ENCODE data around the gene CLSTN3. TPM values are rescaled to one million over a fixed set of nuclear protein-coding genes. Genes with fewer than 3 reads are reported as not detected.

The CLSTN3 gene
- total and polyA plus RNA-seq, 4 donors: 30.8 to 74.2 (median 37.0) TPM

- no peak for DNase-seq
- WGBS, 2 donors: 93 to 94% methylated on average over 3 of the region's 3 CpGs
- ATAC-seq (ENCODE audit: insufficient read depth, low FRiP score): no peak
These were observed 76.5 kb downstream of the CLSTN3 start for GRCh38 chr12:7206691-7207090.

DNA sequence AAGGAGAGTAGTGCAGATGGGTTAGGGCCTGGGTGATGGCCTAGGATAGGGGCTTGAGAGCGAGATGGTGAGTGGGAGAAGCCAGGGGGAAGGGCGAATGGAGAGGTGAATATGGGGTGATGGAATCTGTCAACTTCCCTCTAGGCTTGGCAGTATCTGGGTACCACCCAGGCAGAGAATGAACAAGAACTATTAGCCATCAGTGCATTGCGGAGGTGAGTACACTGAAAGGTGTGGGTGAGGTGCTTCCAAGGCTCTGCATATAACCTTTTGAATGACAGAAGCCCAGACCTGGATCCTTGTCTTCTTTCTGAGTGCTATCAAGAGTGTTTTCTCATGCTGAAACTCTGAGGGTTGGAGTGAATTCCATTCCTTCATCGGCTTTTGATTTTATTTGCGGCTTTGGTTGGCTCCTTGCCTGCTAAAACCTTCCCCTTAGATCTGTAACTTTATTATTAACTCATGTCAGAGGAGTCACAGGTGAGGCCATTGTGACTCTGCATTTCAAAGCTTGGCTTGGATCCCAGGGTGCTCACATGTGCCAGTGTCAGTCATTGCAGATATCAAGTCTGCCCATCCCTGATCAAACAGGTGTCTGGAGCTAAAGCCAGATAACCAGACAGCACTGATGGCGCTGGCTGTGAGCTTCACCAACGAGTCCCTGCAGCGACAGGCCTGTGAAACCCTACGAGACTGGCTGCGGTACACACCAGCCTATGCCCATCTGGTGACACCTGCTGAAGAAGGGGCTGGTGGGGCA, 77.9 kb downstream of the CLSTN3 start:
- TF ChIP-seq, protein P1, sequence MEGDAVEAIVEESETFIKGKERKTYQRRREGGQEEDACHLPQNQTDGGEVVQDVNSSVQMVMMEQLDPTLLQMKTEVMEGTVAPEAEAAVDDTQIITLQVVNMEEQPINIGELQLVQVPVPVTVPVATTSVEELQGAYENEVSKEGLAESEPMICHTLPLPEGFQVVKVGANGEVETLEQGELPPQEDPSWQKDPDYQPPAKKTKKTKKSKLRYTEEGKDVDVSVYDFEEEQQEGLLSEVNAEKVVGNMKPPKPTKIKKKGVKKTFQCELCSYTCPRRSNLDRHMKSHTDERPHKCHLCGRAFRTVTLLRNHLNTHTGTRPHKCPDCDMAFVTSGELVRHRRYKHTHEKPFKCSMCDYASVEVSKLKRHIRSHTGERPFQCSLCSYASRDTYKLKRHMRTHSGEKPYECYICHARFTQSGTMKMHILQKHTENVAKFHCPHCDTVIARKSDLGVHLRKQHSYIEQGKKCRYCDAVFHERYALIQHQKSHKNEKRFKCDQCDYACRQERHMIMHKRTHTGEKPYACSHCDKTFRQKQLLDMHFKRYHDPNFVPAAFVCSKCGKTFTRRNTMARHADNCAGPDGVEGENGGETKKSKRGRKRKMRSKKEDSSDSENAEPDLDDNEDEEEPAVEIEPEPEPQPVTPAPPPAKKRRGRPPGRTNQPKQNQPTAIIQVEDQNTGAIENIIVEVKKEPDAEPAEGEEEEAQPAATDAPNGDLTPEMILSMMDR (IDR thresholded peaks at IDR 0.05; ENCODE audit: control extremely low read depth, extremely low read depth): no peak
- Histone ChIP-seq H3K36me3 (ENCODE audit: control insufficient read depth in 4 of 4, insufficient read depth in 4 of 4, low read length in 4 of 4) (peaks cover 37 to 53% (median 42%) of the 10 kb centered on the region in 4 donors), H3K27me3 (ENCODE audit: control insufficient read depth in 3 of 3, insufficient read depth in 3 of 3, low read length in 2 of 3) (no peaks in the 10 kb centered on the region), H3K9me3 (ENCODE audit: control insufficient read depth in 4 of 4, insufficient read depth in 3 of 4, low read length in 3 of 4) (peaks cover 0 to 13% (median 0%) of the 10 kb centered on the region in 4 donors), H3K9ac (ENCODE audit: insufficient read depth in 1 of 2, low read length in 2 of 2) (no peak overlapping the region), H3K4me3 (no peak overlapping the region), H3K27ac (ENCODE audit: low read depth in 1 of 2, low read length in 1 of 2) (no peak overlapping the region), H3K4me1 (ENCODE audit: control insufficient read depth in 5 of 5, insufficient read depth in 5 of 5, low read length in 5 of 5) (no peaks in the 10 kb centered on the region)
- WGBS, 2 donors: 90 to 95% methylated on average over 10 of the region's 10 CpGs
- DNase-seq: peak in 1 of 3 donors; percentile 11
- no peak for ATAC-seq (ENCODE audit: insufficient read depth, low FRiP score)

More at GRCh38 chr12:7206691-7207090, 76.5 kb downstream of the CLSTN3 start:
- Histone ChIP-seq H3K4me3 (no peak overlapping the region), H3K9me3 (ENCODE audit: control insufficient read depth in 4 of 4, insufficient read depth in 3 of 4, low read length in 3 of 4) (peaks cover 0 to 12% (median 0%) of the 10 kb centered on the region in 4 donors), H3K27me3 (ENCODE audit: control insufficient read depth in 3 of 3, insufficient read depth in 3 of 3, low read length in 2 of 3) (no peaks in the 10 kb centered on the region), H3K36me3 (ENCODE audit: control insufficient read depth in 4 of 4, insufficient read depth in 4 of 4, low read length in 4 of 4) (peaks cover 41 to 64% (median 51%) of the 10 kb centered on the region in 4 donors), H3K27ac (ENCODE audit: low read depth in 1 of 2, low read length in 1 of 2) (no peak overlapping the region), H3K9ac (ENCODE audit: insufficient read depth in 1 of 2, low read length in 2 of 2) (no peak overlapping the region), H3K4me1 (ENCODE audit: control insufficient read depth in 5 of 5, insufficient read depth in 5 of 5, low read length in 5 of 5) (no peaks in the 10 kb centered on the region)
- TF ChIP-seq, protein P1 (IDR thresholded peaks at IDR 0.05; ENCODE audit: control extremely low read depth, extremely low read depth): no peak

Small RNA genes within 50 kb of the gene (small RNA-seq; reads per million reads assigned to genes)
- not detected for gene RNU6-485P (ENCODE audit: low replicate concordance)

Other genes starting within 250 kb of the CLSTN3 start
- 10 to 100 TPM; 48.7 to 61.0 TPM for gene LRRC23, start 225.5 kb upstream of the CLSTN3 start, total RNA-seq
- 10 to 100 TPM; 29.6 to 35.5 TPM for gene LRRC23, start 225.5 kb upstream of the CLSTN3 start, polyA plus RNA-seq
- 10 to 100 TPM; 14.4 to 41.9 TPM for gene ENO2, start 215.8 kb upstream of the CLSTN3 start, total RNA-seq
- 10 to 100 TPM; 26.8 to 34.8 TPM for gene ENO2, start 215.8 kb upstream of the CLSTN3 start, polyA plus RNA-seq
- gene ATN1, start 202.4 kb upstream of the CLSTN3 start, total RNA-seq: 100 to 1,000 TPM in 1 of 2 donors, 10 to 100 TPM in 1; 72.1 to 113 TPM
- gene ATN1, start 202.4 kb upstream of the CLSTN3 start, polyA plus RNA-seq: 10 to 100 TPM; 63.5 to 87.5 TPM
- not detected for gene RNU7-1, start 186.6 kb upstream of the CLSTN3 start, total RNA-seq
- gene RNU7-1, start 186.6 kb upstream of the CLSTN3 start, polyA plus RNA-seq: not detected
- 100 to 1,000 TPM in 1 of 2 donors, 10 to 100 TPM in 1; 92.9 to 196 TPM for gene C12orf57, start 186.3 kb upstream of the CLSTN3 start, total RNA-seq
- 100 to 1,000 TPM; 370 to 437 TPM for gene C12orf57, start 186.3 kb upstream of the CLSTN3 start, polyA plus RNA-seq
- 100 to 1,000 TPM in 1 of 2 donors, 10 to 100 TPM in 1; 38.2 to 140 TPM for gene PTPN6, start 179.0 kb upstream of the CLSTN3 start, total RNA-seq
- gene PTPN6, start 179.0 kb upstream of the CLSTN3 start, polyA plus RNA-seq: 100 to 1,000 TPM; 201 to 222 TPM
- 100 to 1,000 TPM; 103 to 154 TPM for gene PHB2, start 159.7 kb upstream of the CLSTN3 start, total RNA-seq
- 100 to 1,000 TPM; 129 to 149 TPM for gene PHB2, start 159.7 kb upstream of the CLSTN3 start, polyA plus RNA-seq
- gene EMG1, start 159.5 kb upstream of the CLSTN3 start, total RNA-seq: 10 to 100 TPM; 25.2 to 56.3 TPM
- 10 to 100 TPM; 38.6 to 42.0 TPM for gene EMG1, start 159.5 kb upstream of the CLSTN3 start, polyA plus RNA-seq
- 10 to 100 TPM; 60.0 to 78.6 TPM for gene LPCAT3, start 111.9 kb upstream of the CLSTN3 start, total RNA-seq
- 10 to 100 TPM; 45.4 to 52.4 TPM for gene LPCAT3, start 111.9 kb upstream of the CLSTN3 start, polyA plus RNA-seq
- gene C1S, start 69.7 kb upstream of the CLSTN3 start, total RNA-seq: 100 to 1,000 TPM; 253 to 291 TPM
- 100 to 1,000 TPM; 148 to 252 TPM for gene C1S, start 69.7 kb upstream of the CLSTN3 start, polyA plus RNA-seq
- 100 to 1,000 TPM; 268 to 525 TPM for gene C1R, start 37.9 kb upstream of the CLSTN3 start, total RNA-seq
- gene C1R, start 37.9 kb upstream of the CLSTN3 start, polyA plus RNA-seq: 100 to 1,000 TPM; 416 to 452 TPM
- 100 to 1,000 TPM; 108 to 116 TPM for gene C1RL, start 21.2 kb upstream of the CLSTN3 start, total RNA-seq
- 10 to 100 TPM; 60.5 to 65.4 TPM for gene C1RL, start 21.2 kb upstream of the CLSTN3 start, polyA plus RNA-seq
- gene RBP5, start 1.5 kb upstream of the CLSTN3 start, total RNA-seq: 1 to 10 TPM; 1.9 to 2.7 TPM
- gene RBP5, start 1.5 kb upstream of the CLSTN3 start, polyA plus RNA-seq: 1 to 10 TPM; 2.0 to 3.3 TPM
- 10 to 100 TPM; 52.1 to 59.8 TPM for gene PEX5, start 59.3 kb downstream of the CLSTN3 start, total RNA-seq
- gene PEX5, start 59.3 kb downstream of the CLSTN3 start, polyA plus RNA-seq: 10 to 100 TPM; 19.8 to 34.8 TPM
- not detected for gene ACSM4, start 173.7 kb downstream of the CLSTN3 start, total RNA-seq
- gene ACSM4, start 173.7 kb downstream of the CLSTN3 start, polyA plus RNA-seq: not detected

Measured in lung (tissue), 13 donors.